ENCODE data around the gene EMC10. TPM values are rescaled to one million over a fixed set of nuclear protein-coding genes. Genes with fewer than 3 reads are reported as not detected.

The EMC10 gene
- total and polyA plus RNA-seq, 4 donors = 17.1 to 132 (median 40.5) TPM

DNA sequence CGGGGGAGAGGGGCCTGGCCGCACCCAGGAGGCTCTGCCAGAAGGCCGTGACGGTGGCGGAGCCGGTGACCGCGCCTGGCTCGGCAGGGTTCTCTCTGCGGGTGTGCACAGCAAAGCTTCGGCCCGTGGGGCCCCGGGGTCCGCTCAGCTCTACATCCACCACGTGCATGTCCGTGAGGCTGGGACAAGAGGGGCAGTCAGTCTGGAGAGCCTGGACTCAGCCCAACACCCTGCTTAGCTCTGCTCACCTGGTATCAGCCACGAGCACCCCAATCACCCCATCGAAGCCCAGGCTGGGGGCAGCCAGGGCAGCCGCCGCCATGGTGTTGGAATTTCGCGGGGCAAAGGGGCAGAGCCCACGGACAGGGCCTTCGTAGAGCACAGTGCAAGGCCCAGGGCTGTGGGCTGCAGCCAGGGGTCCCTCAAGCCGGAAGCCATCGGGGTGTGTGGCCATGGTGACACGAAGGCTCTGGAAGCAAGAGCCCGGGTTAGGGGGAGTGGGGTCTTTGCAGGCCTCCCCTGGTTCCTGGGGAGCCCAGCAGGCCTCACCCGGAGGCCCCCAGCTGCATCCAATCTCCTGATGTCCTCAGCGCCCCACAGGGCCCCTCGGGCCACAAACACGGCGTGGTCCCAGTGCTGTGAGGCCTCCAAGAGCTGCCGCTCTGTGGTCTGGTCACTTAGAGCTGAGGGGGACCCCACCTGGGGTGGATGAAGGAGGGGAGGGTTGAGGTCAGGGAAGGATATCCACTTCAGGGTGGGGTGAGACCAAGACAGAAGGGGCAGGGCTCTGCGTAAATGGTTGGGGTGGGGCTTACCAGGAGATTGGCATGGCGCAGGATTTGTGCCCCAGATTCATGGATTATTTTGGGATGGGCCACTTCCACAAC, 36.0 kb downstream of the EMC10 start:
- 92% methylated on average over 36 of the region's 36 CpGs for WGBS
- no peak for DNase-seq (ENCODE audit: low spot score)
- Histone ChIP-seq H3K9ac (ENCODE audit: low read depth in 1 of 2, low read length in 2 of 2) (peak overlapping the region; percentile 40 to 64), H3K27me3 (ENCODE audit: control insufficient read depth in 4 of 4, insufficient read depth in 4 of 4, low read length in 3 of 4) (no peaks in the 10 kb centered on the region), H3K27ac (ENCODE audit: low read depth in 1 of 2, low read length in 2 of 2) (peak overlapping the region; percentile 81 to 84), H3K9me3 (ENCODE audit: control insufficient read depth in 4 of 4, low read length in 3 of 4) (no peaks in the 10 kb centered on the region), H3K4me1 (ENCODE audit: control insufficient read depth in 4 of 4, insufficient read depth in 4 of 4, low read length in 3 of 4) (peaks cover 10 to 26% (median 18%) of the 10 kb centered on the region in 4 donors), H3K36me3 (ENCODE audit: control insufficient read depth in 4 of 4, insufficient read depth in 3 of 4, low read depth in 1 of 4, low read length in 3 of 4) (no peaks in the 10 kb centered on the region), H3K4me3 (ENCODE audit: low read depth in 1 of 3, low read length in 3 of 3) (peak overlapping the region in 2 of 3 donors; percentile 71 to 77)
- no peak for TF ChIP-seq FOXA2 (IDR thresholded peaks at IDR 0.05)
- no peak for TF ChIP-seq EGR1 (IDR thresholded peaks at IDR 0.05; ENCODE audit: low read depth in 2 of 2)
- TF ChIP-seq, protein P1, sequence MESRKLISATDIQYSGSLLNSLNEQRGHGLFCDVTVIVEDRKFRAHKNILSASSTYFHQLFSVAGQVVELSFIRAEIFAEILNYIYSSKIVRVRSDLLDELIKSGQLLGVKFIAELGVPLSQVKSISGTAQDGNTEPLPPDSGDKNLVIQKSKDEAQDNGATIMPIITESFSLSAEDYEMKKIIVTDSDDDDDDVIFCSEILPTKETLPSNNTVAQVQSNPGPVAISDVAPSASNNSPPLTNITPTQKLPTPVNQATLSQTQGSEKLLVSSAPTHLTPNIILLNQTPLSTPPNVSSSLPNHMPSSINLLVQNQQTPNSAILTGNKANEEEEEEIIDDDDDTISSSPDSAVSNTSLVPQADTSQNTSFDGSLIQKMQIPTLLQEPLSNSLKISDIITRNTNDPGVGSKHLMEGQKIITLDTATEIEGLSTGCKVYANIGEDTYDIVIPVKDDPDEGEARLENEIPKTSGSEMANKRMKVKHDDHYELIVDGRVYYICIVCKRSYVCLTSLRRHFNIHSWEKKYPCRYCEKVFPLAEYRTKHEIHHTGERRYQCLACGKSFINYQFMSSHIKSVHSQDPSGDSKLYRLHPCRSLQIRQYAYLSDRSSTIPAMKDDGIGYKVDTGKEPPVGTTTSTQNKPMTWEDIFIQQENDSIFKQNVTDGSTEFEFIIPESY (IDR thresholded peaks at IDR 0.05) = no peak
- no peak for TF ChIP-seq SP1 (IDR thresholded peaks at IDR 0.05)
- no peak for TF ChIP-seq FOXA1 (IDR thresholded peaks at IDR 0.05)
- TF ChIP-seq TAF1 (conservative IDR thresholded peaks at IDR 0.05) = no peak

DNA sequence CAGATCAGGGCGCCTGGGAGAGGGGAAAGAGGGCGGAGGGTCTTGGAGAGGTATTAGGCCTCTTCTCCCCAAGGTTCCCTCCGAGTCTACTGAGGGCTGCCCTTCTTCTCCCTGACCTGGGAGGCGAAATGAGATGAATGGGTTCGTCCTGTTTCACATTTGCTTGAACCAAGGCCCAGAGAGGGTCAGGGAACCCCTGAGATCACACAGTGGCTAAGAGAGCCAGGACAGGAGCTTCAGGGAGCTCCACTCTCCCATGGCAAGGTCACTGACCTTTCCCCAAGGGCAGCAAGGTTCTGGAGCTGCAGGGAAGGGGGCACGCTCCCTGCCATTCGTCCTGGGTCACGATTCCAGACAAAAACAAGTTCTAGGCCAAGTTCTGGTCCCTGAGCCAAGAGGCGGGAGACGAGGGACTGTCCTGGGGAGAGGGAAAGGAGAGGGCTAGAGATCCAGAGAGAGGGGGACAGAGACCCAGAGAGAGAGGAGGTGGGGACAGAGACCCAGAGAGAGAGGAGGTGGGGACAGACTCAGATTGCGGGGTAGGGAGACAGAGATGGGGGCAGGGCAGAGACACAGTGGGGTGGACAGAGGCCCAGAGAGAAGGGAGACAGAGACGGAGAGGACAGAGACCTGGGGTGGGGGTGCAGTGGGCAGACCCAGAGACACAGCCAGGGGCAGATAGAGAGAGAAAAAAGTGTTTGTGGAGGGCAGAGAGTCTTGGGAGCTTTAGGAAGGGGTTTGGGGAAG, 36.9 kb downstream of the EMC10 start:
- 40% methylated on average over 12 of the region's 12 CpGs for WGBS
- Histone ChIP-seq H3K27ac (ENCODE audit: low read depth in 1 of 2, low read length in 2 of 2) (peak overlapping the region; percentile 81 to 84), H3K4me1 (ENCODE audit: control insufficient read depth in 4 of 4, insufficient read depth in 4 of 4, low read length in 3 of 4) (peaks cover 10 to 26% (median 18%) of the 10 kb centered on the region in 4 donors), H3K27me3 (ENCODE audit: control insufficient read depth in 4 of 4, insufficient read depth in 4 of 4, low read length in 3 of 4) (no peaks in the 10 kb centered on the region), H3K9ac (ENCODE audit: low read depth in 1 of 2, low read length in 2 of 2) (peak overlapping the region; percentile 40 to 64), H3K4me3 (ENCODE audit: low read depth in 1 of 3, low read length in 3 of 3) (peak overlapping the region; percentile 64 to 77 (median 65)), H3K9me3 (ENCODE audit: control insufficient read depth in 4 of 4, low read length in 3 of 4) (no peaks in the 10 kb centered on the region), H3K36me3 (ENCODE audit: control insufficient read depth in 4 of 4, insufficient read depth in 3 of 4, low read depth in 1 of 4, low read length in 3 of 4) (no peaks in the 10 kb centered on the region)
- no peak for TF ChIP-seq FOXA1 (IDR thresholded peaks at IDR 0.05)
- TF ChIP-seq, protein P2, sequence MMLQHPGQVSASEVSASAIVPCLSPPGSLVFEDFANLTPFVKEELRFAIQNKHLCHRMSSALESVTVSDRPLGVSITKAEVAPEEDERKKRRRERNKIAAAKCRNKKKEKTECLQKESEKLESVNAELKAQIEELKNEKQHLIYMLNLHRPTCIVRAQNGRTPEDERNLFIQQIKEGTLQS (IDR thresholded peaks at IDR 0.05) = no peak
- peak; percentile 34 to 50 for TF ChIP-seq RXRA (IDR thresholded peaks at IDR 0.05)
- TF ChIP-seq RAD21 (IDR thresholded peaks at IDR 0.05) = no peak
- no peak for TF ChIP-seq HNF4A (conservative IDR thresholded peaks at IDR 0.05)
- TF ChIP-seq, protein P3, sequence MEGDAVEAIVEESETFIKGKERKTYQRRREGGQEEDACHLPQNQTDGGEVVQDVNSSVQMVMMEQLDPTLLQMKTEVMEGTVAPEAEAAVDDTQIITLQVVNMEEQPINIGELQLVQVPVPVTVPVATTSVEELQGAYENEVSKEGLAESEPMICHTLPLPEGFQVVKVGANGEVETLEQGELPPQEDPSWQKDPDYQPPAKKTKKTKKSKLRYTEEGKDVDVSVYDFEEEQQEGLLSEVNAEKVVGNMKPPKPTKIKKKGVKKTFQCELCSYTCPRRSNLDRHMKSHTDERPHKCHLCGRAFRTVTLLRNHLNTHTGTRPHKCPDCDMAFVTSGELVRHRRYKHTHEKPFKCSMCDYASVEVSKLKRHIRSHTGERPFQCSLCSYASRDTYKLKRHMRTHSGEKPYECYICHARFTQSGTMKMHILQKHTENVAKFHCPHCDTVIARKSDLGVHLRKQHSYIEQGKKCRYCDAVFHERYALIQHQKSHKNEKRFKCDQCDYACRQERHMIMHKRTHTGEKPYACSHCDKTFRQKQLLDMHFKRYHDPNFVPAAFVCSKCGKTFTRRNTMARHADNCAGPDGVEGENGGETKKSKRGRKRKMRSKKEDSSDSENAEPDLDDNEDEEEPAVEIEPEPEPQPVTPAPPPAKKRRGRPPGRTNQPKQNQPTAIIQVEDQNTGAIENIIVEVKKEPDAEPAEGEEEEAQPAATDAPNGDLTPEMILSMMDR (IDR thresholded peaks at IDR 0.05; ENCODE audit: low read depth, low read length, missing input control) = no peak
- no peak for DNase-seq (ENCODE audit: low spot score)
